ENCODE results near the gene SLC4A1.
"Not testable (repeated sequence)": the region's sequence is repeated elsewhere in the genome, so short reads cannot be mapped to it uniquely, and the experiment has no call there.

The SLC4A1 gene

DNA sequence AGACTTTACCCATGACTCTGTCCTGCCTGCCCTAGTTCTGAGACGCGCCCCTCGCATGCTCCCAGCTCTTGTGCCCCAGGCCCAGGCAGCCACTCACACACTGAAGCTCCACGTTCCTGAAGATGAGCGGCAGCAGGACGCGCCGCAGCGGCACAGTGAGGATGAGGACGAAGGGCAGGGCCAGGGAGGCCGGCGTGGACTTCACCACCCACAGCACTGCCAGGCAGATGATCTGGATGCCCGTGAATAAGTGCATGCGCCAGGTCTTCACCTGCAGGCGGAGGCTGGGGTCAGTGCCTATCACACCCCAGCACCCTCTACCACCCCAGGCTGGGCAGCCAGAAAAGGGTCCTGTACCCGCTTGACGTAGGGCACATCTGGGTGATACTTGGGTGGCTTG, 16.9 kb downstream of the SLC4A1 start:
- H3K4me3 ChIP-seq (ENCODE audit: low read depth, low read length) = no peak overlapping the region
- no peak for DNase-seq (ENCODE audit: low read depth)
- in situ Hi-C loops (cut with HindIII; ENCODE audit: low sequenced_read_pairs) = loop anchor here (10.0 kb wide), 1 partner anchor 46 kb away; no protein-coding TSS in a partner anchor
- no peak for TF ChIP-seq CTCF (IDR thresholded peaks at IDR 0.05; ENCODE audit: low read depth, low read length, missing control alignments)

DNA sequence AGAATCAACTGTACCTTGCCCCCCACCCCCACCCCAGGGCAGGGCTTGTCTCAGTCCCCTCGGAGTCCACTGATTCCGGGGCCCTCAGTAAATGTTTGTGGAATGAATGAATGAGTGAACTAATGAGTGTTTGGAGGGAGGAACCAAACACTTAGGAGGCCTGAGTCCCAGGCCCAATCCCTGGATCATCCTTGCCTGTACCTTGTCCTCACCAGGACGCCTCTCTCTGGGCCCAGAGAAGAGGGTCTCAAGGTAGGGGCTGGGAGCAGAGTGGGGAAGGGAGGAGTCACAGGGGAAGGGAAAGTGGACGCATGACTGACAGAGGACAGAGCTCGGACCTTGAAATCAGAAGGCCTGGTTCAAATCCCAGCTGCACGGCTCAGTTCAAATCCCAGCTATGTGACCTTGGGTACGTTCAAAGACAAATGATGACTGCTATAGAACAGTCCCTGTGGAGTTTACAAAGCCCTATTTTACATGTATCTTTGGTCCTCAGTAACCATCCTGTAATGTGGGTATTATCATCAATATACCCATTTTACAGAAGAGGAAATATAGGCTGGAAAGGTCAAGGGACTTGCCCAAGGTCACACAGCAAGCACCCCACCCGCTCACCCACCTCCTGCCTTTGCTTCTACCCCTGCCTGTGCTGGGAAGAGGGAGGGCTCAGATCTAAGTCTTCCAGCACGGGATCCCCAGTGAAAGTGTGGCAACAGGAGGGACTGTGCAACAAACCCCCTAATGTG, 18.3 kb downstream of the SLC4A1 start:
- in situ Hi-C loops (cut with HindIII; ENCODE audit: low sequenced_read_pairs) = loop anchor here (10.0 kb wide), 1 partner anchor 45 kb away; no protein-coding TSS in a partner anchor
- TF ChIP-seq CTCF (IDR thresholded peaks at IDR 0.05; ENCODE audit: low read depth, low read length, missing control alignments) = no peak
- no peak overlapping the region for H3K4me3 ChIP-seq (ENCODE audit: low read depth, low read length)
- no peak for DNase-seq (ENCODE audit: low read depth)

GRCh38 chr17:44247876-44248736, 19.8 kb downstream of the SLC4A1 start:
- TF ChIP-seq CTCF (IDR thresholded peaks at IDR 0.05; ENCODE audit: low read depth, low read length, missing control alignments) = no peak
- in situ Hi-C loops (cut with HindIII; ENCODE audit: low sequenced_read_pairs) = no loop called here
- DNase-seq (ENCODE audit: low read depth) = no peak
- no peak overlapping the region for H3K4me3 ChIP-seq (ENCODE audit: low read depth, low read length)

DNA sequence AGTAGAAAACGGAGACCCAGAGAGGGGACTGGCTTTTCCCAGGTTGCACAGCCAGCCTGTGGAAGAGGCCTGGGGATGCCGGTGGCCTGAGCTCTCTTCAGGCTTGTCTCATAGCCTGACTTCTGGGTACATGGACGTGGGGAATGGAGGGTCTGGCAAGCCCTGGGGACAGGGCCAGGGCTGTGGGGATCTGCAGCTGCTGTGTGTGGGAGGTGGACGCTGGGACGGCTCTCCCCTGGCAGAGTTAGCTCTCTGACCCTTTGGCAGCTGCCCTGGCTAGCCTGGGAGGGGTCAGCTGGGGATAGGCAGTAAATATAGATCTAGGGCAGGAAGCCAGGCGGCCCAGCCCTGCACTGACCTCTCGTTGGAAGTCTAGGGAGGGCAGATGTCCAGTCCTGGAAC, 20.5 kb downstream of the SLC4A1 start:
- H3K4me3 ChIP-seq (ENCODE audit: low read depth, low read length) = no peak overlapping the region
- DNase-seq (ENCODE audit: low read depth) = no peak
- in situ Hi-C loops (cut with HindIII; ENCODE audit: low sequenced_read_pairs) = no loop called here
- no peak for TF ChIP-seq CTCF (IDR thresholded peaks at IDR 0.05; ENCODE audit: low read depth, low read length, missing control alignments)

- H3K4me3 ChIP-seq (ENCODE audit: low read depth, low read length) = no peak overlapping the region
- in situ Hi-C loops (cut with HindIII; ENCODE audit: low sequenced_read_pairs) = no loop called here
- no peak for TF ChIP-seq CTCF (IDR thresholded peaks at IDR 0.05; ENCODE audit: low read depth, low read length, missing control alignments)
- no peak for DNase-seq (ENCODE audit: low read depth)
Observed at GRCh38 chr17:44241106-44241624, 26.8 kb downstream of the SLC4A1 start.

DNA sequence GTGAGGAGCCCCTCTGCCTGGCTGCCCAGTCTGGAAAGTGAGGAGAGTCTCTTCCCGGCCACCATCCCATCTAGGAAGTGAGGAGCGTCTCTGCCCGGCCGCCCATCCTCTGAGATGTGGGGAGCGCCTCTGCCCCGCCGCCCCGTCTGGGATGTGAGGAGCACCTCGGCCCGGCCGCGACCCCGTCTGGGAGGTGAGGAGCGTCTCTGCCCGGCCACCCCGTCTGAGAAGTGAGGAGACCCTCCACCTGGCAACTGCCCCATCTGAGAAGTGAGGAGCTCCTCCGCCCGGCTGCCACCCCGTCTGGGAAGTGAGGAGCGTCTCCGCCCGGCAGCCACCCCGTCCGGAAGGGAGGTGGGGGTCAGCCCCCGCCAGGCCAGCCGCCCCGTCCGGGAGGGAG, 30.0 kb downstream of the SLC4A1 start:
- H3K4me3 ChIP-seq (ENCODE audit: low read depth, low read length); in situ Hi-C loops (cut with HindIII; ENCODE audit: low sequenced_read_pairs); DNase-seq (ENCODE audit: low read depth): not testable (repeated sequence)

All from astrocyte of the cerebellum (primary cell).